ENCODE results near the gene ENPP1. TPM values are rescaled to one million over a fixed set of nuclear protein-coding genes. Genes with fewer than 3 reads are reported as not detected.

The ENPP1 gene
- total and polyA plus RNA-seq, 2 of the 4 experiments (the other 2 are of a cell fraction), result 10.9 to 38.9 TPM

- peaks cover 3% of the 10 kb centered on the region; the same call in 1 of the 2 replicates for H3K9me1 ChIP-seq (ENCODE audit: insufficient read depth, low read length)
- H2AFZ ChIP-seq (replicated peaks; ENCODE audit: low read length, poor library complexity), result no peak overlapping the region
- H3K9ac ChIP-seq (ENCODE audit: low read depth, low read length), result no peak overlapping the region
- H4K91ac ChIP-seq (ENCODE audit: insufficient read depth, low read depth, low read length), result no peak overlapping the region
- no peak overlapping the region for H2BK120ac ChIP-seq (ENCODE audit: low read depth, low read length)
- WGBS, 2 experiments (ENCODE audit: extremely low coverage in 2 of 2, insufficient read length in 1 of 2), result 67% methylated on average over 1 of the region's 3 CpGs; no CpG with 5 or more reads in 1 of the 2 experiments
- no peak overlapping the region for H3K14ac ChIP-seq (replicated peaks; ENCODE audit: low read depth, low read length)
- H3K79me1 ChIP-seq (ENCODE audit: low read depth in 1 of 2, low read length in 2 of 2), result no peaks in the 10 kb centered on the region
- intact Hi-C loops (cut with micrococcal nuclease), result no loop called here
- BruUV-seq (replicated peaks), result no TSS peak
- dilution Hi-C loops (cut with HindIII; ENCODE audit: low sequenced_read_pairs, unreplicated experiment), result no loop called here
- ChIA-PET POLR2A (ENCODE audit: unreplicated experiment) (no interaction called here), CTCF (no interaction called here)
- no peak overlapping the region for H4K5ac ChIP-seq (ENCODE audit: low read depth, low read length)
- no peak for DNase-seq
- no peaks in the 10 kb centered on the region for H3K9me3 ChIP-seq (ENCODE audit: control insufficient read depth, insufficient read depth, low read length)
- TF ChIP-seq CHD1 (IDR thresholded peaks at IDR 0.05; ENCODE audit: low read depth, low read length) (no peak), USF2 (IDR thresholded peaks at IDR 0.05; ENCODE audit: low read depth, low read length) (no peak), FOS (IDR thresholded peaks at IDR 0.05; ENCODE audit: low read depth, low read length) (no peak), MAFK (IDR thresholded peaks at IDR 0.05; ENCODE audit: low read depth, low read length) (no peak), MXI1 (IDR thresholded peaks at IDR 0.05; ENCODE audit: borderline replicate concordance, low read depth, low read length) (no peak), CEBPB (IDR thresholded peaks at IDR 0.05; ENCODE audit: low read depth, low read length) (no peak), CTCF (conservative IDR thresholded peaks at IDR 0.05; ENCODE audit: low read depth, low read length) (no peak), ELK1 (IDR thresholded peaks at IDR 0.05; ENCODE audit: borderline replicate concordance, low read depth, low read length) (no peak), SMC3 (IDR thresholded peaks at IDR 0.05; ENCODE audit: low read depth, low read length) (no peak), RFX5 (IDR thresholded peaks at IDR 0.05; ENCODE audit: low read depth, low read length) (no peak), MAZ (IDR thresholded peaks at IDR 0.05; ENCODE audit: borderline replicate concordance, low read depth, low read length) (no peak), POLR2A (IDR thresholded peaks at IDR 0.05; ENCODE audit: low read depth, low read length) (no peak), RCOR1 (IDR thresholded peaks at IDR 0.05; ENCODE audit: insufficient replicate concordance, low read length) (no peak), NFE2L2 (IDR thresholded peaks at IDR 0.05; ENCODE audit: low read depth, low read length) (no peak), RAD21 (IDR thresholded peaks at IDR 0.05; ENCODE audit: low read length) (no peak), BHLHE40 (IDR thresholded peaks at IDR 0.05; ENCODE audit: low read depth, low read length) (no peak)
- no peak overlapping the region for H3K4me3 ChIP-seq (ENCODE audit: insufficient read depth, low read depth, low read length)
- no peak overlapping the region for H3K4me2 ChIP-seq (ENCODE audit: low read depth, low read length)
- H3K4me1 ChIP-seq (ENCODE audit: control insufficient read depth, insufficient read depth, low read length), result peaks cover 2% of the 10 kb centered on the region; the same call in 1 of the 2 replicates
- H4K20me1 ChIP-seq (ENCODE audit: insufficient read depth, low read length), result no peaks in the 10 kb centered on the region
- H2AK9ac ChIP-seq (replicated peaks; ENCODE audit: low read depth, low read length, poor library complexity), result peak overlapping the region; percentile 61
- no peaks in the 10 kb centered on the region; the same call in 1 of the 2 replicates for H3K27me3 ChIP-seq (ENCODE audit: control insufficient read depth, insufficient read depth, low read length)
- no peak overlapping the region for H3K23ac ChIP-seq (ENCODE audit: low read depth, low read length)
- no peak overlapping the region for H2BK5ac ChIP-seq (ENCODE audit: low read depth, low read length, poor library complexity, severe bottlenecking)
- no peak overlapping the region for H4K8ac ChIP-seq (ENCODE audit: low read depth in 2 of 2, low read length in 2 of 2)
- no peak overlapping the region for H3K27ac ChIP-seq (ENCODE audit: insufficient read depth, low read length)
- in situ Hi-C loops (cut with MboI; ENCODE audit: low sequenced_read_pairs), result no loop called here
- H2AK5ac ChIP-seq (ENCODE audit: low read depth, low read length), result no peak overlapping the region
- no peak overlapping the region for H2BK20ac ChIP-seq (ENCODE audit: low read depth, low read length)
- no peaks in the 10 kb centered on the region for H3K36me3 ChIP-seq (ENCODE audit: control insufficient read depth, insufficient read depth, low read length)
- no peak for ATAC-seq (ENCODE audit: low read depth)
- no peak overlapping the region for H2BK15ac ChIP-seq (ENCODE audit: low read depth, low read length)
- no peak overlapping the region for H3K18ac ChIP-seq (ENCODE audit: low read depth, low read length)
- no peak overlapping the region for H3K4ac ChIP-seq (ENCODE audit: low read depth, low read length)
- no peak overlapping the region for H3K56ac ChIP-seq (ENCODE audit: extremely low read depth, insufficient read depth, low read length)
These were observed 31.9 kb upstream of the ENPP1 start for GRCh38 chr6:131775886-131776285.

Measured in IMR-90 (cell line).